ENCODE measurements around the gene CCDC85B. TPM values are rescaled to one million over a fixed set of nuclear protein-coding genes. Genes with fewer than 3 reads are reported as not detected.
A peak's percentile ranks its signal among the peaks of the same experiment; 100 is the strongest.

Gene CCDC85B
- total RNA-seq, 2 donors from 2014 or later: 75.8 to 100 TPM

GRCh38 chr11:65892661-65893317 lies 2.3 kb downstream of the CCDC85B start:
- H3K27ac ChIP-seq: peak overlapping the region; percentile 93 to 100
- H3K27me3 ChIP-seq (replicated peaks; ENCODE audit: insufficient read depth): no peaks in the 10 kb centered on the region
- no peaks in the 10 kb centered on the region for H3K9me3 ChIP-seq
- ATAC-seq (ENCODE audit: insufficient number of reproducible peaks, low FRiP score, low read depth): no peak
- peaks cover 15 to 60% of the 10 kb centered on the region in 2 donors for H3K4me1 ChIP-seq (ENCODE audit: control insufficient read depth in 1 of 2, low read depth in 2 of 2)
- no peak for TF ChIP-seq CTCF (IDR thresholded peaks at IDR 0.05)
- H3K36me3 ChIP-seq: no peaks in the 10 kb centered on the region
- peak overlapping the region; percentile 76 for H3K4me3 ChIP-seq
- no peak for DNase-seq (ENCODE audit: low spot score)

GRCh38 chr11:65894034-65894591 lies 3.6 kb downstream of the CCDC85B start:
- ATAC-seq (ENCODE audit: insufficient number of reproducible peaks, low FRiP score, low read depth) (no peak), DNase-seq (ENCODE audit: low spot score) (no peak)
- Histone ChIP-seq H3K36me3 (no peaks in the 10 kb centered on the region), H3K9me3 (no peaks in the 10 kb centered on the region), H3K4me1 (ENCODE audit: control insufficient read depth in 1 of 2, low read depth in 2 of 2) (peaks cover 14 to 58% of the 10 kb centered on the region in 2 donors), H3K27ac (peak overlapping the region; percentile 93 to 100), H3K4me3 (peak overlapping the region; percentile 76), H3K27me3 (replicated peaks; ENCODE audit: insufficient read depth) (no peaks in the 10 kb centered on the region)
- TF ChIP-seq CTCF (IDR thresholded peaks at IDR 0.05): no peak

GRCh38 chr11:65895482-65895981 lies 5.1 kb downstream of the CCDC85B start:
- no peaks in the 10 kb centered on the region for H3K27me3 ChIP-seq (replicated peaks; ENCODE audit: insufficient read depth)
- no peak for TF ChIP-seq CTCF (IDR thresholded peaks at IDR 0.05)
- H3K36me3 ChIP-seq: no peaks in the 10 kb centered on the region
- no peak overlapping the region for H3K27ac ChIP-seq
- no peak overlapping the region for H3K4me3 ChIP-seq
- H3K9me3 ChIP-seq: no peaks in the 10 kb centered on the region
- DNase-seq (ENCODE audit: low spot score) (no peak), ATAC-seq (ENCODE audit: insufficient number of reproducible peaks, low FRiP score, low read depth) (no peak)
- peaks cover 19 to 58% of the 10 kb centered on the region in 2 donors for H3K4me1 ChIP-seq (ENCODE audit: control insufficient read depth in 1 of 2, low read depth in 2 of 2)

- DNase-seq (ENCODE audit: low spot score): no peak
- Histone ChIP-seq H3K4me3 (no peak overlapping the region), H3K27me3 (replicated peaks; ENCODE audit: insufficient read depth) (no peaks in the 10 kb centered on the region), H3K9me3 (no peaks in the 10 kb centered on the region), H3K4me1 (ENCODE audit: control insufficient read depth in 1 of 2, low read depth in 2 of 2) (peaks cover 19 to 55% of the 10 kb centered on the region in 2 donors), H3K27ac (peak overlapping the region in 1 of 2 donors; percentile 48), H3K36me3 (no peaks in the 10 kb centered on the region)
- no peak for TF ChIP-seq CTCF (IDR thresholded peaks at IDR 0.05)
- ATAC-seq (ENCODE audit: insufficient number of reproducible peaks, low FRiP score, low read depth): no peak
Observed at GRCh38 chr11:65896034-65896999, 5.8 kb downstream of the CCDC85B start.

Data from thoracic aorta (tissue), 2 donors.